WTC11 (cell line): ENCODE data around the gene PPP1R14B. TPM values are rescaled to one million over a fixed set of nuclear protein-coding genes. Genes with fewer than 3 reads are reported as not detected.

Experiments
- ATAC-seq: fragments of 200-7000 bp; cut with Tn5 transposase; 2 replicates; pipeline ENCODE4 v1.10.0; 2021; ENCODE audit warnings: mild to moderate bottlenecking, moderate library complexity
- CTCF ChIA-PET: fragments of 300-600 bp; sonication (Branson Sonifier 250); formaldehyde crosslinking; loops from one replicate; lab custom pipeline; 2021; ENCODE audit warnings: antibody characterized with exemption; lab: Charles Lee
- POLR2A ChIA-PET: fragments of 350-600 bp; sonication (Branson Sonifier 250); formaldehyde crosslinking; loops from one replicate; lab custom pipeline; 2021; ENCODE audit warnings: antibody characterized with exemption; lab: Charles Lee
- DNase-seq: peaks from one replicate; pipeline ENCODE4 v3.0.0; 2021; ENCODE audit warnings: low spot score
- H3K27ac Mint-ChIP-seq: 2 replicates; pipeline ENCODE4 v1.8.0; 2021; ENCODE audit warnings: mixed read lengths
- H3K27me3 Mint-ChIP-seq: 2 replicates; pipeline ENCODE4 v1.8.0; 2021; ENCODE audit warnings: low read depth, mild to moderate bottlenecking, moderate library complexity, mixed read lengths
- H3K36me3 Mint-ChIP-seq: 2 replicates; pipeline ENCODE4 v1.8.0; 2021; ENCODE audit warnings: mixed read lengths
- H3K4me1 Mint-ChIP-seq: 2 replicates; pipeline ENCODE4 v1.8.0; 2022; ENCODE audit warnings: mixed read lengths
- H3K4me3 Mint-ChIP-seq: 2 replicates; pipeline ENCODE4 v1.8.0; 2021; ENCODE audit warnings: mild to moderate bottlenecking, moderate library complexity, mixed read lengths
- H3K9me3 Mint-ChIP-seq: 2 replicates; pipeline ENCODE4 v1.8.0; 2021; ENCODE audit warnings: mixed read lengths
- ATF1 ChIP-seq: sonication (generic); formaldehyde crosslinking; IDR thresholded peaks from 2 replicates; pipeline ENCODE4 v1.8.1; 2023; ENCODE audit warnings: mild to moderate bottlenecking, moderate library complexity, missing genetic modification reagents
- ATF2 ChIP-seq: sonication (generic); formaldehyde crosslinking; IDR thresholded peaks from 2 replicates; pipeline ENCODE4 v1.8.1; 2022; ENCODE audit warnings: low read depth, missing genetic modification reagents, borderline replicate concordance
- CREB1 ChIP-seq: sonication (generic); formaldehyde crosslinking; IDR thresholded peaks from 2 replicates; pipeline ENCODE4 v1.8.0; 2023; ENCODE audit warnings: mild to moderate bottlenecking, missing genetic modification reagents
- GABPB1 ChIP-seq: sonication (generic); formaldehyde crosslinking; IDR thresholded peaks from 2 replicates; pipeline ENCODE4 v1.8.1; 2023; ENCODE audit warnings: mild to moderate bottlenecking, missing genetic modification reagents
- GRHL2 ChIP-seq: fragments of 250-450 bp; sonication (Bioruptor Pico); IDR thresholded peaks from 2 replicates; pipeline ENCODE4 v1.8.0; 2022; ENCODE audit warnings: mild to moderate bottlenecking, moderate library complexity; ENCODE audit not compliant: insufficient replicate concordance, severe bottlenecking
- HMGXB4 ChIP-seq: sonication (generic); formaldehyde crosslinking; IDR thresholded peaks from 2 replicates; pipeline ENCODE4 v1.8.1; 2023; ENCODE audit warnings: mild to moderate bottlenecking, moderate library complexity, missing genetic modification reagents
- IRF1 ChIP-seq: sonication (generic); formaldehyde crosslinking; IDR thresholded peaks from 2 replicates; pipeline ENCODE4 v1.8.0; 2023; ENCODE audit warnings: missing genetic modification reagents
- IRF2 ChIP-seq: sonication (generic); formaldehyde crosslinking; IDR thresholded peaks from 2 replicates; pipeline ENCODE4 v1.8.0; 2022; ENCODE audit warnings: low read depth, missing genetic modification reagents, borderline replicate concordance
- JUN ChIP-seq: sonication (generic); formaldehyde crosslinking; IDR thresholded peaks from 2 replicates; pipeline ENCODE4 v1.8.0; 2023; ENCODE audit warnings: mild to moderate bottlenecking, missing genetic modification reagents
- NFYB ChIP-seq: sonication (generic); formaldehyde crosslinking; conservative IDR thresholded peaks from 2 replicates; pipeline ENCODE4 v1.8.0; 2022; ENCODE audit warnings: low read depth, missing genetic modification reagents
- RORB ChIP-seq: fragments of 250-450 bp; sonication (Bioruptor Pico); IDR thresholded peaks from 2 replicates; pipeline ENCODE4 v1.9.0; 2021; ENCODE audit warnings: mild to moderate bottlenecking
- SOX15 ChIP-seq: fragments of 250-450 bp; sonication (Bioruptor Pico); IDR thresholded peaks from 2 replicates; pipeline ENCODE4 v1.9.0; 2021; ENCODE audit warnings: mild to moderate bottlenecking
- USF1 ChIP-seq: sonication (generic); formaldehyde crosslinking; IDR thresholded peaks from 2 replicates; pipeline ENCODE4 v1.8.0; 2022; ENCODE audit warnings: mild to moderate bottlenecking, missing genetic modification reagents
- ZNF121 ChIP-seq: sonication (generic); formaldehyde crosslinking; IDR thresholded peaks from 2 replicates; pipeline ENCODE4 v1.8.0; 2023; ENCODE audit warnings: missing genetic modification reagents
- ZNF396 ChIP-seq: fragments of 250-450 bp; sonication (Bioruptor Pico); IDR thresholded peaks from 2 replicates; pipeline ENCODE4 v1.8.0; 2021; ENCODE audit warnings: mild to moderate bottlenecking, moderate library complexity, borderline replicate concordance
- ZNF512 ChIP-seq: sonication (generic); formaldehyde crosslinking; IDR thresholded peaks from 2 replicates; pipeline ENCODE4 v1.8.1; 2022; ENCODE audit warnings: missing genetic modification reagents, borderline replicate concordance
- ZSCAN18 ChIP-seq: fragments of 250-450 bp; sonication (Bioruptor Pico); IDR thresholded peaks from 2 replicates; pipeline ENCODE4 v2.1.2; 2022; ENCODE audit warnings: mild to moderate bottlenecking, moderate library complexity
- total RNA-seq: library from RNA; stranded (reverse); gene quantifications from 3 replicates; pipeline ENCODE4 v1.2.3, GENCODE V29; 2021
- TF ChIP-seq, protein P1 (sequence below): sonication (generic); formaldehyde crosslinking; IDR thresholded peaks from 2 replicates; pipeline ENCODE4 v1.8.1; 2022; ENCODE audit warnings: mild to moderate bottlenecking, moderate library complexity, missing genetic modification reagents
- TF ChIP-seq, protein P2 (sequence below): fragments of 250-450 bp; sonication (Bioruptor Pico); IDR thresholded peaks from 2 replicates; pipeline ENCODE4 v1.9.0; 2021; ENCODE audit warnings: moderate library complexity, mild to moderate bottlenecking, inconsistent platforms, borderline replicate concordance

Gene PPP1R14B
- total RNA-seq, 1 experiment from 2014 or later: 471 TPM

GRCh38 chr11:64268025-64268892 lies 21.5 kb upstream of the PPP1R14B start:
- ChIA-PET CTCF (interaction anchor here (0.5 to 6.2 kb wide), 15 partner anchors 10 to 129 kb away, joined by 3 to 75 read pairs (median 7); partner anchors contain the start of genes BAD, CATSPERZ, ESRRA and FKBP2), POLR2A (interaction anchor here (0.6 to 3.9 kb wide), 10 partner anchors 12 to 84 kb away, joined by 3 to 25 read pairs (median 5); partner anchors contain the start of genes FKBP2, PLCB3, PPP1R14B and PRDX5)
- H3K27me3 Mint-ChIP-seq: no peaks in the 10 kb centered on the region
- H3K36me3 Mint-ChIP-seq: peaks cover 17% of the 10 kb centered on the region
- peaks cover 16% of the 10 kb centered on the region for H3K4me1 Mint-ChIP-seq
- H3K27ac Mint-ChIP-seq: peak overlapping the region; percentile 99
- H3K9me3 Mint-ChIP-seq: no peaks in the 10 kb centered on the region
- ATAC-seq (no peak), DNase-seq (no peak)
- peak overlapping the region; percentile 99 for H3K4me3 Mint-ChIP-seq
- TF ChIP-seq, protein P1, sequence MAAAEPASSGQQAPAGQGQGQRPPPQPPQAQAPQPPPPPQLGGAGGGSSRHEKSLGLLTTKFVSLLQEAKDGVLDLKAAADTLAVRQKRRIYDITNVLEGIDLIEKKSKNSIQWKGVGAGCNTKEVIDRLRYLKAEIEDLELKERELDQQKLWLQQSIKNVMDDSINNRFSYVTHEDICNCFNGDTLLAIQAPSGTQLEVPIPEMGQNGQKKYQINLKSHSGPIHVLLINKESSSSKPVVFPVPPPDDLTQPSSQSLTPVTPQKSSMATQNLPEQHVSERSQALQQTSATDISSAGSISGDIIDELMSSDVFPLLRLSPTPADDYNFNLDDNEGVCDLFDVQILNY (CRISPR knock-in tag): no peak

DNA sequence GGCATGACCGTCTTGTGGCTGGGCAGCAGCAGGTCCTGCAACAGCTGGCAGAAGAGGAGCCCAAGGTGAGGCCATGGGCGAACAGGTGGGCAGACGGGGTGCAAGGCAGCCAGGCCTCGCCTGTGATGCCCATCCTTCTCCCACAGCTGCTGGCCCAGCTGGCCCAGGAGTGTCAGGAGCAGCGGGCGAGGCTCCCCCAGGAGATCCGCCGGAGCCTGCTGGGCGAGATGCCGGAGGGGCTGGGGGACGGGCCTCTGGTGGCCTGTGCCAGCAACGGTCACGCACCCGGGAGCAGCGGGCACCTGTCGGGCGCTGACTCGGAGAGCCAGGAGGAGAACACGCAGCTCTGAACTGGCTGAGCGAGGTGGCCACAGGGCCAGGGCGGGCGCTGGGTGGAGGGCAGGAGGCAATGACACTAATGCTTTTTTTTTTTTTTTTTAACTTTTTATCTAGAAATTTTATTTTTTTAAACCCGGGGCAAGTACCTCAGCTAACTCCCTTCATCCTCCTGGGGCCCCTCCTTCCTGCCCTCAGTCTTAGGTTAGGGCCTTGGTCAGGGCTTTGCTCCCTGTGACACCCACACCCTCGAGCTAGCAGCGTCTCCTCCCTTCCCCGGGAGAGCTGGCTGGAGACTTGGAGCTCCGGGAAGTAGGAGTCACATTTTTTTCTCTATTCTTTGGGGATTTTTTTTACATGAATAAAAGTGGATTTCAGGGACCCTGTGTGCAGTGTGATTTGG lies 20.6 kb upstream of the PPP1R14B start:
- H3K4me3 Mint-ChIP-seq: no peak overlapping the region
- POLR2A ChIA-PET: interaction anchor here (1.3 to 1.6 kb wide), 2 partner anchors 17 to 19 kb away, joined by 4 to 6 read pairs; no protein-coding TSS in a partner anchor
- no peak for ATAC-seq
- H3K9me3 Mint-ChIP-seq: no peaks in the 10 kb centered on the region
- TF ChIP-seq SOX15 (CRISPR knock-in tag): no peak
- no peak for TF ChIP-seq USF1 (CRISPR knock-in tag)
- TF ChIP-seq ZNF396: no peak
- TF ChIP-seq NFYB (CRISPR knock-in tag): no peak
- no peak for TF ChIP-seq GRHL2 (CRISPR knock-in tag)
- no peak for TF ChIP-seq ATF1 (CRISPR knock-in tag)
- no peak for TF ChIP-seq IRF2
- TF ChIP-seq IRF1: no peak
- TF ChIP-seq HMGXB4: no peak
- TF ChIP-seq, all 79 proteins: peak for 0
- no peak for DNase-seq
- Mint-ChIP-seq H3K27ac (peak overlapping the region; percentile 84; the same call in 1 of the 2 replicates), H3K27me3 (no peaks in the 10 kb centered on the region), H3K4me1 (peaks cover 16% of the 10 kb centered on the region), H3K36me3 (peaks cover 23% of the 10 kb centered on the region)
- CTCF ChIA-PET: interaction anchor here (0.8 to 6.2 kb wide), 7 partner anchors 9 to 87 kb away, joined by 3 to 75 read pairs (median 13); partner anchors contain the start of genes CATSPERZ, ESRRA and PLCB3

GRCh38 chr11:64266339-64266738 lies 19.6 kb upstream of the PPP1R14B start:
- no peaks in the 10 kb centered on the region for H3K27me3 Mint-ChIP-seq
- no peaks in the 10 kb centered on the region for H3K9me3 Mint-ChIP-seq
- no peak overlapping the region for H3K27ac Mint-ChIP-seq
- ATAC-seq: no peak
- peaks cover 29% of the 10 kb centered on the region for H3K36me3 Mint-ChIP-seq
- DNase-seq: no peak
- peaks cover 12% of the 10 kb centered on the region for H3K4me1 Mint-ChIP-seq
- POLR2A ChIA-PET: interaction anchor here (1.6 kb wide), 1 partner anchor 16 kb away, joined by 4 read pairs; no protein-coding TSS in a partner anchor
- H3K4me3 Mint-ChIP-seq: no peak overlapping the region
- CTCF ChIA-PET: interaction anchor here (4.5 kb wide), 1 partner anchor 16 kb away, joined by 65 read pairs; the partner anchor contains the start of gene PLCB3
- no peak for TF ChIP-seq ZSCAN18 (CRISPR knock-in tag)
- TF ChIP-seq, protein P2, sequence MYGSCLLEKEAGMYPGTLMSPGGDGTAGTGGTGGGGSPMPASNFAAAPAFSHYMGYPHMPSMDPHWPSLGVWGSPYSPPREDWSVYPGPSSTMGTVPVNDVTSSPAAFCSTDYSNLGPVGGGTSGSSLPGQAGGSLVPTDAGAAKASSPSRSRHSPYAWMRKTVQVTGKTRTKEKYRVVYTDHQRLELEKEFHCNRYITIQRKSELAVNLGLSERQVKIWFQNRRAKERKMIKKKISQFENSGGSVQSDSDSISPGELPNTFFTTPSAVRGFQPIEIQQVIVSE (CRISPR knock-in tag): no peak
- TF ChIP-seq IRF2: no peak
- TF ChIP-seq RORB (CRISPR knock-in tag): no peak
- no peak for TF ChIP-seq ZNF512 (CRISPR knock-in tag)
- no peak for TF ChIP-seq CREB1
- no peak for TF ChIP-seq ZNF121 (CRISPR knock-in tag)
- TF ChIP-seq ATF2 (CRISPR knock-in tag): no peak
- no peak for TF ChIP-seq JUN (CRISPR knock-in tag)
- no peak for TF ChIP-seq GABPB1 (CRISPR knock-in tag)
